Neural progenitor cell (in vitro differentiated cells): ENCODE measurements around the gene NFIA.

Source experiments
- EZH2 ChIP-seq: fragments of 200-600 bp; sonication (generic); IDR thresholded peaks from 2 replicates; pipeline ENCODE4 v1.6.1; 2017; ENCODE audit warnings: antibody characterized with exemption, mild to moderate bottlenecking, moderate library complexity
- EZH2phosphoT487 ChIP-seq: fragments of 200-600 bp; sonication (generic); IDR thresholded peaks from 2 replicates; pipeline ENCODE4 v1.6.1; 2017; ENCODE audit warnings: antibody characterized with exemption
- TF ChIP-seq, protein P1 (sequence below): fragments of 200-600 bp; sonication (generic); IDR thresholded peaks from 2 replicates; pipeline ENCODE4 v1.5.1; 2017; ENCODE audit warnings: antibody characterized with exemption, mild to moderate bottlenecking

DNA sequence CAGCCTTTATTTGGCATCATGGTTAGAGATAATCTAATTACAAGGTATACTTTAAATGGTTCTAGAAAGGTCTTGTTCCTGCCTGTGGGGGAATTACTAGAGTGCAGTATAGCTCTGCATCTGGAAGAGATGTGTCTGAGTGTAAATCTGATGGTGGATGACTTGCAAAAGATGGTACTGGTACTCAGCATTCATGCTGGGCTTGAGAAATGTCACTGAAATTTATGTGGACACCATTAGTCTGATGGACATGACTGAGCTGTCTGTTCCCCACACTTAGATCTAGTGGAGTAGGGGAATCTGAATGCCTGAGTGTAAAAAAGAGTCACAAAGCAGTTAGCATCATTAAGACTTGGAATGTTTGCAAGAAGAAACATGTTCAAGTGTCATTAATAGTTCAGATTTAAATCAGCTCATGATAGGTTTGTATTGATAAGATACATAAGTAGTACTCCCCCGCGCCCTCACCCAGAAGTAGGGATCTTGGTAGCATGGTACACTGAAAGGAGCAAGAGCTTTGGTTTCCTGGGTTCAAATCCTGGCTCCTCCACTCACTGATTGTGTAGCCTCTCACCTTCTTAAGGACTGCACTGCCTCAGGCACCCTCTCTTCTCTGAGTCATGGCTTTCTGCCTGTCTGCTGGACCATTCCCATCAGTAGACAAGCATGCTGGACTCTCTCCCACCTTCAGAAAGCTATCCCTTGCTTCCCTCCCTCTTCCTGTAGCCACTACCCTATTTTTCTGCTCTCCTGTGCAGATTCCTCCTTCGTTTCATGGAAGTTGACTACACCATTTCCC, 292.9 kb downstream of the NFIA start:
- TF ChIP-seq, protein P1, sequence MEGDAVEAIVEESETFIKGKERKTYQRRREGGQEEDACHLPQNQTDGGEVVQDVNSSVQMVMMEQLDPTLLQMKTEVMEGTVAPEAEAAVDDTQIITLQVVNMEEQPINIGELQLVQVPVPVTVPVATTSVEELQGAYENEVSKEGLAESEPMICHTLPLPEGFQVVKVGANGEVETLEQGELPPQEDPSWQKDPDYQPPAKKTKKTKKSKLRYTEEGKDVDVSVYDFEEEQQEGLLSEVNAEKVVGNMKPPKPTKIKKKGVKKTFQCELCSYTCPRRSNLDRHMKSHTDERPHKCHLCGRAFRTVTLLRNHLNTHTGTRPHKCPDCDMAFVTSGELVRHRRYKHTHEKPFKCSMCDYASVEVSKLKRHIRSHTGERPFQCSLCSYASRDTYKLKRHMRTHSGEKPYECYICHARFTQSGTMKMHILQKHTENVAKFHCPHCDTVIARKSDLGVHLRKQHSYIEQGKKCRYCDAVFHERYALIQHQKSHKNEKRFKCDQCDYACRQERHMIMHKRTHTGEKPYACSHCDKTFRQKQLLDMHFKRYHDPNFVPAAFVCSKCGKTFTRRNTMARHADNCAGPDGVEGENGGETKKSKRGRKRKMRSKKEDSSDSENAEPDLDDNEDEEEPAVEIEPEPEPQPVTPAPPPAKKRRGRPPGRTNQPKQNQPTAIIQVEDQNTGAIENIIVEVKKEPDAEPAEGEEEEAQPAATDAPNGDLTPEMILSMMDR = no peak
- TF ChIP-seq EZH2phosphoT487 = no peak
- no peak for TF ChIP-seq EZH2
